GM21528 (cell line): ENCODE data around the gene RYR2.
"Not testable (repeated sequence)": the region's sequence is repeated elsewhere in the genome, so short reads cannot be mapped to it uniquely, and the experiment has no call there.

Experiments
- ATAC-seq: cut with Tn5 transposase; IDR thresholded peaks from one replicate; pipeline ENCODE4 v1.9.1; 2021; ENCODE audit warnings: mild to moderate bottlenecking, moderate library complexity; ENCODE audit not compliant: unreplicated experiment, low FRiP score

Gene RYR2

DNA sequence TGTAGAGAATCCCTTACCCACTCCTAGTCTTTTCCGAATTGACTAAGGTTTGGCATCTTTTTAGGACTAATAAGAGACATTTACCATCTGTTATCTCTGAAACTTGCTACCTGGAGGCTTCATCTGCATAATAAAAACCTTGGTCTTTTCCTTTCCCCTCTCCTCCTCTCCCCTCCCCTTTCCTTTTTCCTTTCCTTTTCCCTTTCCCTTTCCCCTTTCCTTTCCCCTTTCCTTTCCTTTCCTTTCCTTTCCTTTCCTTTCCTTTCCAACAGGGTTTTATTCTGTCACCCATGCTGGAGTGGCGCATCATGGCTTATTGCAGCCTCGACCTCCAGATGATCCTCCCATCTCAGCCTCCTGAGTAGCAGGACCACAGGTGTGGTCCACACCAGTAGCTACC is 195.7 kb downstream of the RYR2 start:
- no peak for ATAC-seq

DNA sequence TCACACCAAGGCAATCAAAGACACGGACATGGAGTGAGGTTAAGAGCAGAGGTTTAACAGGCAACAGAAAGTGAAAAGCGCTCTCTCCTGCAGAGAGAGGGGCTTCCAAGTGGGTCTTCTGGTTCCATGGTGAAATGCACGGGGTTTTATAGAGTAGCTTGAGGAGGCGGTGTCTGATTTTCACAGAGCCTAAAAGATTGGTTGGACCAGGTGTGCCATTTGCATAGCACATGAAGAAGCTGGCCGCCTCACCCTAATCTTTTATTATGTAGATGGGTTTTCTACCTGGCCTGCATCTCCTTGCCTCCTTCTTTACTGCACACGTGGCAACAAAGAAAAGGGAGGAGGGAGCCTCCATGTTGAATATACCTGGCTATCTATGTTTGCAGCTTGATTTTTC is 197.3 kb downstream of the RYR2 start:
- no peak for ATAC-seq

DNA sequence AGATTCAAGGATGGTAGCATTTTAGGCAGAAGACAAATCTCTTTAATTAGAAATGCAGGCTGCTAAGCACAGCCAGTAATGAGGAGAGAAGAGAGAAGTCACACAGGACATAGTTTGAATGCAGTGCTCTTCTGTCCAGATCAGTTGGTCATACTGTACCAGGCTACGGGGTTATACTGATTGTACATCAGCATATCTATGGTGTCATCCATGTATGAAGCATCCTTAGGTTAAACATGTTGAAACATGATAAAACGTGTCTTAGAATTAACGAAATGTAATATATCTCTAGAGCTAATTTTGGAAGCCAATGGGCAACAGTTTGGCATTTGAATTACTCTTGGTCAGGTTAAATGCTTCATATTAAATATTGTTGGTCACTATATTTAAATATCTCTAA is 199.1 kb downstream of the RYR2 start:
- no peak for ATAC-seq

DNA sequence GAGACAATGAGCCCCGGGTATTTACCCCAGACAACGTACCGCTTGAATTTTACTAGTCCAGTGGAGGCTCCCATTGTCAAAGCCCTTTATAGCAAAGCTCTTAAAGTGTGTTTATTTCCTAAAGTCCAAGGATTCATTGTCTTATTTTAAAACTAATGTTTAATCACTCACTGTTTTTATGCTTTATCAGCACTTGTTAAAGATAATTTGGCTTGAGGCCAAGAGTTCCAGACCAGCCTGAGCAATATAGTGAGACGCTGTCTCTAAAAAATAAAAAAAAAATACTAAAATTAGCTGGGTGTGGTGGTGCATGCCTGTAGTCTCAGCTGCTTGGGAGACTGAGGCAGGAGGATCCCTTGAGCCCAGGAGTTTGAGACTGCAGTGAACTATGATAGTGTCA is 202.8 kb downstream of the RYR2 start:
- ATAC-seq = no peak

DNA sequence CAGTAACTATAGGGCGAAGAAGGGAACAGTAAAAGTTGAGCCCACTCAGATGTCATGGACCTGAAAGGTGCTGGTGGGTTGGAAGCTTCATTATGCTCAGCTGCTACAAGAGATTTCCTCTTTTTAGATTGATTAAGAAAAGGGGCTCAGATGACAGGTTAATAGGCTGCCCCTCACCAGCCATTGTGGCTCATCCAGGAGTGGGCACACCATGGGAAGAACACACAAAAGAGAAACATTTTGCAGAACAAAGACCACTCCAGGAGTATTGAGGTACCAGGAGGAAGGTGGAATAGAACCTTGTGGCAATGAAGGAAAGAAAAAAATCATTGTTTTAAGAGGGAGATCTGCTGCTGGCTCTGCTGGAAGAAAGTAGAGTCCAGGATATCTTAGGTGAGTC is 205.5 kb downstream of the RYR2 start:
- no peak for ATAC-seq

DNA sequence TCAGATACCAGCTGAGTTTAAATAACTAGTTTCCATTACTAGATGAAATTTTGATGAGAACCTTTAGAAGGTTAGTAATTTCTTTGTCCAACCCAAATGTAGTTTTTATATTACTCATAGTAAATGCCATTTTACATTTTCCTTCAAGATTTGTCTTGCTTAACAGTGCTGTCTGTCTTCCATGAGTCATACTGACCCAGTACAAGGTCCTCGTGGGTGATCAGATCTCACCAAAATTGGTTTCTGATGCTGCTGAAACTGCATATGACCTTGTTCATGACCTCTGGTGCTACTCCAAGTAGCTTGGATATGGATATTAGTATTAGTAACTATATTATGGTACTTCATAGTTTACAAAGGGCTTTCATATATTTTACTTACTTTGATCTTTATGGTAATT is 207.1 kb downstream of the RYR2 start:
- no peak for ATAC-seq

DNA sequence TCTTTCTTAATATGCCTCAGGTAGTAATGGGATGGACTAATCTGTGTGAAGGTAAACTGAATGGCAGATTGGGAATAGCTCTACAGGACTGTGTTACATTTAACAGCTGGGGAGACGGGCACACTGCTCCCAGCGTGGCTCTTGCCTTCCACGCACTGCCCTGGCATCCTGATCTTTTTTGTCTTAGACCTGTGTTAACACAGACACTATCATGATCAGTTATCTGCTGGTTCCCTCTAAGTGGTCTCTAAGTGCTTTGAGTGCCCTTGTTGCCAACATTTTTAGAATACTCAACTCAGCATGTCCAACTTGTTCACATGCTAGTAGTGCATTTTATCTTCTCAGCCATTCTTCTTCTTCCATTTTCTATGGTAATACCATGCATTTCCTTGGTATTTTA is 208.1 kb downstream of the RYR2 start:
- no peak for ATAC-seq

DNA sequence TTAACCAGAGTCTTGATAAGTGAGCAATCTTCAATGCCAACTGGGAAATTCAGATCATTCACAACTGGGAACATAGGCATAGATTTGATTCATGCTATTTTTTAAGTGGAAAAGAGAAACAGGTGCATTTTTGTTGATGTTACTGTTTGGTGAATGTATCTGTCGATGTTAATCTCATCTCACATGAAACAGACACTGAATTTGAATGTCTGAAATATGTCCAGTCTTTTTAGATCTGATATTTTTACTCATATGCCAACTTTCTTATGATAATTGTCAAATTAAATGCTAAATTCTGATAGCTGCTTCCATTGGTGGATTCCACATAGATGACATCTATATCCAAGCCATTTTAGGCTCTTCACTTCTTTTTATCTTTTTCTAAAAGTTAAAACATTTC is 213.1 kb downstream of the RYR2 start:
- no peak for ATAC-seq

DNA sequence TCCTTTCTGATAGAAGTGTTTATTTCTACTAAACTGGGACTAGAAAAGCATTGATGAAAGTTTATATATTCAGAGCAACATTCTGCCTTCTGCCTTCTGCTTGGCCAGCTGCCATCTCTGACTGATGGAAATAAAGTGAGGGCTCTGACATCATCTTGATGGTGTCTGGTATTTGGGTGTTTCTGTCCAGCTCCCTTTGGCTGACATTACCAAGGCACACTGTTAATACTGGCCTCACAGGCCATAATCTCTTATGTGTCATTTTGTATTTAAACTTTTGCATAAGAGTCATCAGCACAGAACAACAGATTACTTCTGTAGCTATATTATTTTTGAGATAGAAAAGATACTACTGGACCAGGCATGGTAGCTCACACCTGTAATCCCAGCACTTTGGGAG is 216.9 kb downstream of the RYR2 start:
- no peak for ATAC-seq

DNA sequence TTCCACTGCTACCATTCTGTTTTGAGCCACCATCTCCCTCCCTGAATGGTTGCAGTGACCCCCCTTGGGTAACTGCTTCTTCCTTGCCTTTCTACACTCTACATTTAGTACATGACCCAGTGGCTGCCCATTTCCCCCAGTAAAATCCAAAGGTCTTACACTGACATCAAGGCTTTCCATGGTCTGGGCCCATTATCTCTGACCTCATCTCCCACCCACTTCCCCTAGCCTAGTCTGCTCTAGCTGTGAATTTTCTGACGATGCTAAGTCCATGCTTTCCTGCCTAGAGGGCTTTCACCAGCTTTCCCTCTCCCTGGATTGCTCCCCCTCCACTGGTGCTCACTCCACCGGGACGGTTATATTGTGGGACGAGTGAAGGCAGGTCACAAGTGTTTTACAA is 219.2 kb downstream of the RYR2 start:
- ATAC-seq = no peak

DNA sequence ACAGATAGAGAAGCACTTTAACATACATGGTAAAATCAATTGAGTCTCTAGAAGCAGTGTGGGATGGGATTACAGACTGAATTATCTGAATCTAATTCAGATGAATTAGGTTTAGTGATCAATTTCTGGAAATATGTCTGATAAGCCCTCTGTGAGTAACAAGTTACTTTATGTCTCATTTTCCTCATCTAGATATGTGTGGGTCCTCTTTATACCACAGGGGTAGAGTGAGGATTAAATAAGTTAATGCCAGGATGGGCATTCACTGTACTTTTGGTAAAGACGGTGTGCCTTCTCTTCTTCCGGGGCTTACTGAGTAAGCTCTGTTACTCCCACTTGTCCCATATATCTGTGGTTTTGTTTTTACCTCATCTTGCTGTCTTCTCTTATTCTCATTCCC is 225.8 kb downstream of the RYR2 start:
- no peak for ATAC-seq

DNA sequence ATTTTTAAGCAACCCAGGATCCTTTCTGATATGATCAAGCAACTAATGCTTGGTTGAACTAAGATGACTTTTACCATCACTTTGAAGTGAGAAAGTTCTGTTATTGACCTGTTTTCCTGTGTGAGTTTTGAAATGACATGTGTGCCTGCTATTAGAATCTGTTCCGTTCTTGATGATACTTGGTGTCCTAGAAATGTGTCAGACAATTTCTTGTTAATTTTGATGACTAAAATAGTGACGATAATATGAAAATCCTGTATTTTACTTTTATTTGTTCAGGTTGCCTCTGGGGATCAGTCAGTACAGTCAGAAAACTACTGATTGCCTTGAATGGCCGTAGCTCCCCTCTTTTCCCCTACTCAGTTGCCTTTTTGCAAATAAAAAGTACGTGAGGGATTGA is 228.0 kb downstream of the RYR2 start:
- no peak for ATAC-seq

DNA sequence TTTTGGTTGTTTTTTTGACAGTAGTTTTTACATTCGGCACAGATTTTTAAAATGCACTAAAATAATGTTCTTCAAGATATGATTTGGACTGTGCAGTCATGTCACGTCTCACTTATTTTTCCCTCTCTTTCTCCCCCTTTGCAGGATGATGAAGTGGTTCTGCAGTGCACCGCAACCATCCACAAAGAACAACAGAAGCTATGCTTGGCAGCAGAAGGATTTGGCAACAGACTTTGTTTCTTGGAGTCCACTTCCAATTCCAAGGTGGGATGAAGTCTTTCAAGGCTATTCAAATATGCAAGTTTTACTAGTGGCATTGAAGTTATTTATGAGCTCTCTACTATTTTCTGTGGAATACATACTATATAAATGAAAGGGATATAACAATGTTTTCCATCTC is 228.4 kb downstream of the RYR2 start:
- no peak for ATAC-seq

DNA sequence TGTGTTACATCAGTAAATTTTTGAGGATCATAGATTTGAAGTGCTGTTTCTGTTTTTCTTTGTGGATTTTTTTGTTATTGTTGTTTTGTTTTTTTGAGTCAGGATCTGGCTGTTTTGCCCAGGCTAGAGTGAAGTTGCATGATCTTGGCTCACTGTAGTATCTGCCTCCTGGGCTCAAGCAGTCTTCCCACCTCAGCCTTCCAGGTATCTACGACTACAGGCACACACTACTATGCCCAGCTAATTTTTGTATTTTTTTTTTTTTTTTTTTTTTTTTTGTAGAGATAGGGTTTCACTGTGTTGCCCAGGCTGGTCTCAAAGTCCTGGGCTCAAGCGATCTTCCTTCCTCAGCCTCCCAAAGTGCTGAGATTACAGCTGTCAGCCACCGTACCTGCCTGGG is 236.0 kb downstream of the RYR2 start:
- ATAC-seq = not testable (repeated sequence)

DNA sequence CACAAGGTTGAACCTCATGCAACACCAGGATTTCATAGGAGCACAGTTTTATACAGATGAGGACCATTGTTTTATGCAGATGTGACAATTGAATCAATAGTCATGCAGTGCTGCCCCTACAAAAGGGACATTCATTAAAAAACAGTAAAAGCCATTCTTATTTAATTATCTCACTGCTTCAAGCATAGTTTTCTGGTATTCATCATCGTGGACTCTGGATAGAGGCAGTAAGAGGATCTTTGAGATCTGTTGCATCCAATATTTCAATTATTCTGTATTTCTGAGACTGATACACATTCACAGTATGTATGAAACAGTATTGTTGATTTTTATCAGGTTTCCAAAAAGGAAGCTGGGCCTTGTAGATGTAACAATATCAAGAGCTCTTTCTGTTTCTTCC is 237.6 kb downstream of the RYR2 start:
- no peak for ATAC-seq

DNA sequence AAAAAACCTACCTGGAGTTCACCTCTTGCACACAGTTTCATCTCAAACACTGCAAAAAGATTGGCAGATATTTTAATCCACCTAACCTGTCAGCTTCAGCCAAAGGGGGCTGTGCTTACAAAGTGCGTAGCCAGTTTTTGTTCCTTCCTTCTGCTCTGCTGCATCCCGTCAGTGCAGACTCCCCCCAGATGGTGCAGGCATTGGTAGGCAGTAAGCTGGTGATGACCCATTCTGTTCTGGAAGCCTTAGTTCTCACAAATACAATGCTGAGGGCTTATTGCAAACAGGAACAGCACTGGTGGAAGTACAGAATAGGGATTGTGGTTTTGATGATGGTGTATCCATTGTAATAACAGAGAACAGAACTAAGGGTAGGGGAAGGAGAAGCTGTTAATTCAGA is 239.5 kb downstream of the RYR2 start:
- no peak for ATAC-seq

DNA sequence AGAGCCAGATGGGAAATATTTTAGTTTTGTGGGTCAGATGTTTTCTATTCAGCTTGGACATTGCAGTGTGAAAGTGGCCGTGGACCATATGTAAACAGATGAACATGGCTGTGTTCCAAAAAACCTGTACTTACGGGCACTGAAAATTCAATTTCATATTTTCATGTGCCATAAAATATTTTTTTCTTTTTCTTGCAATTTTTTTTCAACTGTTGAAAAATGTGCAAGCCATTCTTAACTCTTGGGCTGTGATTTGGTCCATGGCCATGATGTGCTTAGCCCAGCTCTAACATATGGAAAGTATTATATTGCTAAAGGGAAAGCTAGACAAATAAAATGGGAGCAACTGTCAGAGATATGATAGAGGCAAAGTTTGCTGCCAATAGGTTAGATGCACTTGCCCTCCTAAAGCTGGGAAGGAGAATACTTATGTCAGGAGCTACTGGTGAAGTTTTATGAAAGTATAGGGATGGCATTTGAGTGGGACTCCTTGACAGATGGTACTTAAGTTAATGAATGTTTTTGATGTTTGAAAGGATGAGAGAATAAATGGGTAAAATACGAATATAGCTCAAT is 240.3 kb downstream of the RYR2 start:
- no peak for ATAC-seq

DNA sequence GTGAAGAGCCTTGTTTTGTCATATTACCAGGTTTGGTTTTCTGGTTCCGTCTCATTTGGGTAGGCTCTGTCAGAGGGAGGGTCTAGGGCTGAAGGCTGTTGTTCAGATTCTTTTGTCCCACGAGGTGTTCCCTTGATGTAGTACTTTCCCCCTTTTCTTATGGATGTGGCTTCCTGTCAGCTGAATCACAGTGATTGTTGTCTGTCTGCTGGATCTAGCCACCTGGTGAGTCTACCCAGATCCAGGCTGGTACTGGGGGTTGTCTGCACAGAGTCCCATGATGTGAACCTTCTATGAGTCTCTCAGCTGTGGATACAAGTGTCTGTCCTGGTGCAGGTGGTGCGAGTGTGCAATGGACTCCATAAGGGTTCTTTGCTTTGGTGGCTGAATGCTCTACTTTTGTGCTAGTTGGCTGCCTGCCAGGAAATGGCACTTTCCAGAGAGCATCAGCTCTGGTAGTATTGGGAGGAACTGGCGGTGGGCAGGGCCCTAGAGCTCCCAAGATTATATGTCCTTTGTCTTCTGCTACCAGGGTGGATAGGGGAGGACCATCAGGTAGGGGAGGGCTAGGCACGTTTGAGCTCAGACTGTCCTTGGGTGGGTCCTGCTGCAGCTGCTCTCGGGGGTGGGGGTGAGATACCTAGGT is 246.0 kb downstream of the RYR2 start:
- no peak for ATAC-seq

DNA sequence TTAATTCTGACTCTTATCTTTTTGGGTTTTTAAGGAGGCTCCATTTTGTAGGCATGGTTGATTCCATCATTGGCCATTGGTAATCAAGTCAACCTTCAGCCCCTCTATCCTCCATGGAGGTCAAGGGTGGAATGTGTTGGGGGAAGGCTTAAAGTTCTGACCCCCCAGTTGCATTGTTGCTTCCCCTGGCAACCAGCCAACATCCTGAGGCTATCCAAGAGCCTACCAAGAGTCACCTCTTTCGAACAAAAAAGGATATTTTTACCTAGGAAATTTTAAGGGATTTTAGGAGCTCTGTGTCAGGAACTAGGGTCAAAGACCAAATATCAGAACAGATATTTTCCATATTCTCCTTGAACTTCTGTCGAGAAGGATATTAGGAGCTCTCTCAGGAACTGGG is 251.8 kb downstream of the RYR2 start:
- ATAC-seq = no peak

DNA sequence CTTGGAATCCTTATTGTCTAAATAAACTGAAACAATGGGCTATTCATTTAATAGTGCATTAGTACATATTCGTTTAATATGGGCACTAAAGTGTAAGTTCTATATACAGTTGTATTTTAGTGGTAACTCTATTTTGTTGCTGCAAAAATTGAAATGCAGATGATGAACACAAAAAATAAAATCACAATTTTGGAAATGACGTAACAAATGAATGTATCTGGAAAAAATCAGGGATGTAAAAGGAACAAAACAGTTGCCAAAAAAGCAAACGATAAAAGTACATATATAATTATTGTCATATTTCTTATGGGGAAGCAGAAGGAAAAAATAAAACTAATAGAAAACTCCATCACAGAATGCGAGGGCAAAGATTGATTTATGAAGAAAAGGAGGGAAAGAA is 254.9 kb downstream of the RYR2 start:
- no peak for ATAC-seq

DNA sequence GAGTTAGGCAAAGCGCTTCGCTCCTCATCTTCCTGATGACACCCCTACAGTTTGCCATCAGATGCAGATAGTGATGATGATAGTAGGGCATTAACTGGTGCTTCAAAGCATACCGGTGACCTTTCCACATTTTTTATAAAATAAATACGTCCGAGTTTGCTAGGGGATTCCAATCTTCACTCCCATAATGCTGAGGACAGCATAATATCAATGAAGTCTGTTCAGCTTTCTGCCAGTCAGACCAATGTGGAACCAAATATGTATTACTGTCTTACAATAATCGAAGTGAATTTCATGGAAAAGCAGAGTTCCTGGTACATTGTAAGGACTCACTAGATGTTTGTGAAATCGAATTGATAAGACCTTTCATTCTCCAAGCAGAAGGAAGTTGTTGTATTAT is 258.7 kb downstream of the RYR2 start:
- ATAC-seq = no peak

DNA sequence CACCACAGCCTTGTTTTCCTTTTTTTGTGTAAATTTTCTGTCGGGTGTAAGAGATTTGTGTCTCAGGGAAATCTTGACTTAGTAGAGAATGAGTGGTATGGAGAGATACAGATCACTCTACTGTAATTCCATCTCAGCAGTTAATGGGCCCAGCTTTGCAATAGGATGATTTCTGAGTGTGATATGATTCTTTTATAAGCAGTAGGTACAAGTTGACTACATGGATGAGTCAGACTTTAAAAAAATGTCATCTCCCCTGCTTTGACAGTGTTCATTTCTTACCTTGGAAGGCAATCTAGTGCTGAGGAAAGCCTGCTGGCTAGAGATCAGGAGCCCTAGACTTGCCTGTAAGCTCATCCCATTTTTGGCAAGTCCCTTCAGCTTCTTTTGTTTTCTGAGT is 261.9 kb downstream of the RYR2 start:
- ATAC-seq = no peak

DNA sequence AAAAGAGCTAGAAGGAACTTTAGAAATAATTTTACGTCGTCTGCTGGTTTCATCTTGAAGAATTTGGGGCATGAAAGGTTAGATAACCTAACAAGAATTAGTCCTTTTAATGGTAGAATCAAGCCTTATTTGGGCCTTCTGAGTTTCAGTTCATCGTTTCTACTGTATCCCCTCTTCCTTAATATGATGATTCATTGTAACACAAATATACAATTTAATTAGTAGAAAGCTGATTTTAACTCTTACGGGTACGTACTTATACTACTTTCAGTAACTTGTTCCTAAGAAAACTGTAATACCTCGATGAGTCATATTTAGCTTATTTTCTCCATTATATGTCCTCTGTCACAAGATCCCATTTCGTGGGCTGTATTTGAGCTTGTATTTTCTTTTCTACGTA is 264.7 kb downstream of the RYR2 start:
- no peak for ATAC-seq
